ENCODE measurements around the gene CA10.

Gene CA10

DNA sequence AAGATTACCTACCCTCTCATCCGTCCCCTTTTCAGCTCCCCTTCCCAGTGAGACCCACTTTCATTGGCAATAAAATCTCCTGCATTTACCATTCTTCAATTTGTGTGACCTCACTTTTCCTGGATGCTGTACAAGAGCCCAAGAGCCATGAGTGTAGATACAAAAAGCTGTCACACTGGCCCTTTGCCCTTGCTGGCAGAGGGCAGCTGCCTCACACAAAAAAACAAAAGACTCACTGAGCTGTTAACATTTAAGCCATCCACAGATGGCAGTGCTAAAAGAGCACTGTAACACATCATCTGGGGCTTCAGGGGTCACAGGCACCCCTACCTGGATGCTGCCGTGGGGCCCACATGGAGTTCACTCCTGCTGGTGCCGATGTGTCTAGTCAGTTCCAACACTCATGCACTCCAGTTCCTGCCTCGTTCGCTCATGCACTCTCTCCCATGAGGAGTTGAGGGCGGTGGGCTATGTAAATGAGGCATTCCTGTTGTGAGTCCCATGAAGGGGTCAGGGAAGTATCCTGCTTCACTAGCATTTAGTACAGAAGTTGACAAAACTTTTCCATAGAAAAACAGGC is 123.1 kb downstream of the CA10 start:
- TF ChIP-seq, protein P1, sequence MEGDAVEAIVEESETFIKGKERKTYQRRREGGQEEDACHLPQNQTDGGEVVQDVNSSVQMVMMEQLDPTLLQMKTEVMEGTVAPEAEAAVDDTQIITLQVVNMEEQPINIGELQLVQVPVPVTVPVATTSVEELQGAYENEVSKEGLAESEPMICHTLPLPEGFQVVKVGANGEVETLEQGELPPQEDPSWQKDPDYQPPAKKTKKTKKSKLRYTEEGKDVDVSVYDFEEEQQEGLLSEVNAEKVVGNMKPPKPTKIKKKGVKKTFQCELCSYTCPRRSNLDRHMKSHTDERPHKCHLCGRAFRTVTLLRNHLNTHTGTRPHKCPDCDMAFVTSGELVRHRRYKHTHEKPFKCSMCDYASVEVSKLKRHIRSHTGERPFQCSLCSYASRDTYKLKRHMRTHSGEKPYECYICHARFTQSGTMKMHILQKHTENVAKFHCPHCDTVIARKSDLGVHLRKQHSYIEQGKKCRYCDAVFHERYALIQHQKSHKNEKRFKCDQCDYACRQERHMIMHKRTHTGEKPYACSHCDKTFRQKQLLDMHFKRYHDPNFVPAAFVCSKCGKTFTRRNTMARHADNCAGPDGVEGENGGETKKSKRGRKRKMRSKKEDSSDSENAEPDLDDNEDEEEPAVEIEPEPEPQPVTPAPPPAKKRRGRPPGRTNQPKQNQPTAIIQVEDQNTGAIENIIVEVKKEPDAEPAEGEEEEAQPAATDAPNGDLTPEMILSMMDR (IDR thresholded peaks at IDR 0.05; ENCODE audit: low read length) = no peak
- Histone ChIP-seq H4K20me1 (ENCODE audit: insufficient read depth, low read length) (no peaks in the 10 kb centered on the region), H3K9me3 (ENCODE audit: low read length) (no peaks in the 10 kb centered on the region), H2AFZ (ENCODE audit: low read length) (no peak overlapping the region), H3K9me2 (ENCODE audit: low read depth, low read length) (no peaks in the 10 kb centered on the region), H3K27ac (ENCODE audit: low read depth, low read length, poor library complexity, severe bottlenecking) (no peak overlapping the region), H3K9ac (ENCODE audit: low read length) (no peak overlapping the region), H3K79me2 (ENCODE audit: insufficient read depth, low read length) (no peaks in the 10 kb centered on the region), H3K4me2 (ENCODE audit: low read length) (no peak overlapping the region), H3K27me3 (ENCODE audit: insufficient read depth, low read length) (no peaks in the 10 kb centered on the region), H3K36me3 (ENCODE audit: insufficient read depth, low read length) (no peaks in the 10 kb centered on the region), H3F3A (ENCODE audit: insufficient read depth, low read length) (no peaks in the 10 kb centered on the region), H3K4me3 (ENCODE audit: low read depth, low read length, poor library complexity, severe bottlenecking) (no peak overlapping the region), H3K4me1 (ENCODE audit: insufficient read depth, low read length, severe bottlenecking) (no peaks in the 10 kb centered on the region)

DNA sequence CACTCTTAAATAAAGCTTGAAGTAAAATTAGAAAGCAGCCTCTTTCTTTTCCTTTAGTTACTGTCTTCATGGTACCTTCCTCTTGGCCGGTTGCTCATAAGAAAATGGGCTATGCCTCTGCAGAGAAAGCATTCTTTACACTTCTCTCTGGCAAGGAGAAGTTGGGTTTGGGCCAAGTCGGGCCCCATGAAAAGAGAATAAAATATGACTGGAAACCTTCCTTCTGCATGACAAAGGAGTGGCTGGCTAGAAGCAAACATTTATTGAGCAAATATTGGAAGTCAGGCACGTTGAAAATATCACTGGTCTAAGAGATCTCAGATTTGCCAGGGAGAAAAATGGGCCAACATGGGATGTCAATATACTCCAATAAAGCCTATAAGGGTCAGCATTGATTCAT is 126.1 kb downstream of the CA10 start:
- TF ChIP-seq EZH2 (IDR thresholded peaks at IDR 0.05; ENCODE audit: borderline replicate concordance, low read length) = no peak
- TF ChIP-seq, protein P1 (IDR thresholded peaks at IDR 0.05; ENCODE audit: low read length) = no peak
- no peak overlapping the region for H2AFZ ChIP-seq (ENCODE audit: low read length)

DNA sequence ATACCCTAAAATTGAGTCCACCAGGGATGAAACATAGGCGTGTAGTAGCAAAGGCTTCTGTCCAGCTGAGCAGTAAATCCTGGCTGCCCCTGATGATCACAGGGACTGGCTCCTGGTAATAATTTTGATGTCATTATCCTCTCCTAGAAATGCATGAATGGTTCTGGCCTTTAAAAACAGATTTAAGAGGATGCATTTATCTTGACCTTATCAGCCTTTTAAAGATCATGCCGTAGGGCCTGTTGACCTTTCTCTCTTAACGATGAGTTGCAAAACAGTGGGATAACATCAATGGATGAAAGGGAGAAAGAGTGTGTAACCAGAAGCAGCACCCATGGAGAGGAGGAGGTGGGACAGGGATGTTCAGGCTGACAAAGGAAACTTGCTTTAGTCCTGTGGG is 128.5 kb downstream of the CA10 start:
- H3K27ac ChIP-seq (ENCODE audit: low read depth, low read length, poor library complexity, severe bottlenecking) = no peak overlapping the region
- H3K36me3 ChIP-seq (ENCODE audit: insufficient read depth, low read length) = no peaks in the 10 kb centered on the region
- H3K79me2 ChIP-seq (ENCODE audit: insufficient read depth, low read length) = no peaks in the 10 kb centered on the region
- no peaks in the 10 kb centered on the region for H3K9me3 ChIP-seq (ENCODE audit: low read length)
- H3K9me2 ChIP-seq (ENCODE audit: low read depth, low read length) = no peaks in the 10 kb centered on the region
- H3K4me3 ChIP-seq (ENCODE audit: low read depth, low read length, poor library complexity, severe bottlenecking) = no peak overlapping the region
- H3K4me1 ChIP-seq (ENCODE audit: insufficient read depth, low read length, severe bottlenecking) = no peaks in the 10 kb centered on the region
- no peak overlapping the region for H3K9ac ChIP-seq (ENCODE audit: low read length)
- no peaks in the 10 kb centered on the region for H3F3A ChIP-seq (ENCODE audit: insufficient read depth, low read length)
- H2AFZ ChIP-seq (ENCODE audit: low read length) = no peak overlapping the region
- TF ChIP-seq, protein P1 (IDR thresholded peaks at IDR 0.05; ENCODE audit: low read length) = no peak
- TF ChIP-seq EZH2 (IDR thresholded peaks at IDR 0.05; ENCODE audit: borderline replicate concordance, low read length) = no peak
- no peaks in the 10 kb centered on the region for H4K20me1 ChIP-seq (ENCODE audit: insufficient read depth, low read length)
- H3K27me3 ChIP-seq (ENCODE audit: insufficient read depth, low read length) = no peaks in the 10 kb centered on the region
- H3K4me2 ChIP-seq (ENCODE audit: low read length) = no peak overlapping the region

More for the DNA sequence above, 126.1 kb downstream of the CA10 start:
- no peaks in the 10 kb centered on the region for H3K4me1 ChIP-seq (ENCODE audit: insufficient read depth, low read length, severe bottlenecking)
- no peaks in the 10 kb centered on the region for H4K20me1 ChIP-seq (ENCODE audit: insufficient read depth, low read length)
- no peak overlapping the region for H3K4me3 ChIP-seq (ENCODE audit: low read depth, low read length, poor library complexity, severe bottlenecking)
- no peak overlapping the region for H3K4me2 ChIP-seq (ENCODE audit: low read length)
- H3K79me2 ChIP-seq (ENCODE audit: insufficient read depth, low read length) = no peaks in the 10 kb centered on the region
- no peaks in the 10 kb centered on the region for H3F3A ChIP-seq (ENCODE audit: insufficient read depth, low read length)
- no peaks in the 10 kb centered on the region for H3K36me3 ChIP-seq (ENCODE audit: insufficient read depth, low read length)
- no peak overlapping the region for H3K9ac ChIP-seq (ENCODE audit: low read length)
- no peaks in the 10 kb centered on the region for H3K27me3 ChIP-seq (ENCODE audit: insufficient read depth, low read length)
- no peak overlapping the region for H3K27ac ChIP-seq (ENCODE audit: low read depth, low read length, poor library complexity, severe bottlenecking)
- H3K9me2 ChIP-seq (ENCODE audit: low read depth, low read length) = no peaks in the 10 kb centered on the region
- H3K9me3 ChIP-seq (ENCODE audit: low read length) = no peaks in the 10 kb centered on the region
